Vagina (tissue), 2 donors: ENCODE results near the gene RNF224.

Experiments used
- CTCF ChIP-seq, 3 experiments: fragments of 450-650 bp in 2 of 3; fragments of 200-600 bp in 1 of 3; sonication (generic) in 1 of 3; IDR thresholded peaks; one replicate each; pipeline ENCODE4 v1.5.1; 2017 to 2019; ENCODE audit warnings: antibody characterized with exemption in 3 of 3, mild to moderate bottlenecking in 2 of 3, moderate library complexity in 2 of 3
- POLR2A ChIP-seq, 2 donors: fragments of 450-650 bp; IDR thresholded peaks; one replicate each; pipeline ENCODE4 v1.6.1; 2017; ENCODE audit warnings: antibody characterized with exemption in 2 of 2, mild to moderate bottlenecking in 2 of 2, moderate library complexity in 2 of 2

DNA sequence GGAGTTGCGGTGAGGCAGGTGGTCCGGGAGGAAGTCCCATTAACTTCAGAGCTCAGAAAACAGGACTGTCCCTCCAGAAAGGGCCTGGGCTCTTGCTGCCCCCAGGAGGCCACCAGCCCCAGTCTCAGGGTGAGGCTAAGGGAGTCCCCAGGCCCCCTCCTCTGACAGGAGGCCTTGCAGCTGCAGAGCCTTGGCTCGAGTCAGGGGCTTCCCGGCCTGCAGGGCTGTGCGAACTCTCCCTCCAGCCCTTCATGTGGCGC lies 20.5 kb downstream of the RNF224 start:
- TF ChIP-seq POLR2A (IDR thresholded peaks at IDR 0.05) = no peak
- TF ChIP-seq CTCF (IDR thresholded peaks at IDR 0.05) = no peak
